ENCODE results near the gene LHX5.

GRCh38 chr12:113466454-113467141 is 5.1 kb downstream of the LHX5 start:
- TF ChIP-seq CTCF (conservative IDR thresholded peaks at IDR 0.05): no peak
- TF ChIP-seq EZH2 (IDR thresholded peaks at IDR 0.05; ENCODE audit: low read depth): no peak

All from PC-9 (cell line).